ENCODE data around the gene NTM.
"Not testable (repeated sequence)": the region's sequence is repeated elsewhere in the genome, so short reads cannot be mapped to it uniquely, and the experiment has no call there.

NTM gene

GRCh38 chr11:132047167-132047566 lies 676.8 kb downstream of the NTM start:
- DNase-seq (ENCODE audit: low spot score) = no peak

DNA sequence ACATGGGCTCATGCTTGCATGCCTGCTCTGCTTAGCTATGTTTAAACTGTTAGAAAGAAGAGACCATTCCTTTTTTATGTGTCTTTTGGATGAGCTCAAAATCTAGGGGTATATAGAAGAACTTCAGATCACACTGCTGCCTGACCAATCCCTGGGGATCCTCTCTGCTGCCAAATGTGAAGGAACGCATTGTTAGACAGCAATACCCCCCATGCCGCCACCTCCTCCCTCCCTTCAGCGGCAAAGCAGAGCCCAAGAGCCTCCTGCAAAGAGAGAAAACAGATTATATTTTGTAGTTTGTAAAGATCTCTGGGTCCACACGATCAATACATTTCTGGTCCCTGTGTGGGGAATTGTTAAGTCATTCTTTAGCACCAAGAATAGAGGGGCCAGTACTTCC lies 677.6 kb downstream of the NTM start:
- DNase-seq (ENCODE audit: low spot score) = no peak

- DNase-seq (ENCODE audit: low spot score) = no peak
Observed at GRCh38 chr11:132049205-132049604, 678.8 kb downstream of the NTM start.

GRCh38 chr11:132050049-132050448 lies 679.6 kb downstream of the NTM start:
- no peak for DNase-seq (ENCODE audit: low spot score)

- no peak for DNase-seq (ENCODE audit: low spot score)
Observed at GRCh38 chr11:132050577-132051165, 680.3 kb downstream of the NTM start.

- DNase-seq (ENCODE audit: low spot score) = no peak
Observed at GRCh38 chr11:132051704-132052103, 681.3 kb downstream of the NTM start.

GRCh38 chr11:132052342-132052741 lies 681.9 kb downstream of the NTM start:
- no peak for DNase-seq (ENCODE audit: low spot score)

GRCh38 chr11:132052904-132053303 lies 682.5 kb downstream of the NTM start:
- no peak for DNase-seq (ENCODE audit: low spot score)

DNA sequence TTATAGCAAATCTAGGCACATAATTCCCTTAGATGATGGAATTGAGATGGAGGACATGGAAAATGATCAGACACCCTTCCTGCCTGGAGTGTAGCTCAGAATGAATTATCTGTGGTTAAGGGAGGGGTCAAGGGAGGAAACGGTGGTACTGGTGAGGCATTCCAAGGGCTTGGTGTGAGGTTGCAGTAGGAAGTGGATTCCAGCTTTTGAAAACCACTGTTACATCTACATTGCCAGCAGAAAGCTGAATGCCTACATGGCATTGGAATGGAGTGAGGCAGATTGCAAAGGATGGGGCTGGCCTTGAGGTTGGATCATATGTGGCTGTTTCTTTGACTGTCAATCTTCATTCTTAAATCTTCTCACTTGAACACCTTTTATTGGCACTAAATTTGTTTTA lies 684.4 kb downstream of the NTM start:
- no peak for DNase-seq (ENCODE audit: low spot score)

GRCh38 chr11:132055296-132055695 lies 684.9 kb downstream of the NTM start:
- DNase-seq (ENCODE audit: low spot score) = no peak

- no peak for DNase-seq (ENCODE audit: low spot score)
Observed at GRCh38 chr11:132056689-132057088, 686.3 kb downstream of the NTM start.

- no peak for DNase-seq (ENCODE audit: low spot score)
Observed at GRCh38 chr11:132057266-132057665, 686.9 kb downstream of the NTM start.

DNA sequence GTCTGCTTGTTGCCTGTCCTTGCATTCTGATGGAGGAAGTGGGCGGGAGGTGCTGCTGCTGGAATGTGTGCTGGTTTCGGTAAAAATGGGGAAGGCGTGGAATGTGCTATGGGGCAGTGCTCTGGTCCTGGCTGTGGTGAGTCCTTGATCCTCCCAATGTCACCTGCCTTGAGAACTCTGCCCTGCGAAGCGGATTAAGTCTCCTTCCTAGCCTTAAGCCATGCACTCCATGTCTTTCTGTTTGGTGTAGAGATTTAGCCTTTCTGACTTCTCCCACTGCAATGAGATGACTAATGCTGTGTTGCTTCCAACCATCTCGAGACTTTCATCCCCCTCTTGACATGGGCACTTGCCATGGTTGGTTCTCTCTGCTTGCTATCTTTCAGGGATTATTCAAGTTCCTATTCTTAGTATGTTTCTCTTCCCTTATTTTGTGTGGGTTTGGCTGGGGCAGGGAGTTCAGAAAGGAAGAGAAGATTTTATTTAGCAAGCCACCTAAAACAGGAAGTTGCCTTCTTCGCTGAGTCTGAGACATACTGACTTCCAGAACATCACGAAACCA lies 687.9 kb downstream of the NTM start:
- no peak for DNase-seq (ENCODE audit: low spot score)

GRCh38 chr11:132060567-132060966 lies 690.2 kb downstream of the NTM start:
- DNase-seq (ENCODE audit: low spot score) = no peak

- DNase-seq (ENCODE audit: low spot score) = no peak
Observed at GRCh38 chr11:132062031-132062430, 691.6 kb downstream of the NTM start.

DNA sequence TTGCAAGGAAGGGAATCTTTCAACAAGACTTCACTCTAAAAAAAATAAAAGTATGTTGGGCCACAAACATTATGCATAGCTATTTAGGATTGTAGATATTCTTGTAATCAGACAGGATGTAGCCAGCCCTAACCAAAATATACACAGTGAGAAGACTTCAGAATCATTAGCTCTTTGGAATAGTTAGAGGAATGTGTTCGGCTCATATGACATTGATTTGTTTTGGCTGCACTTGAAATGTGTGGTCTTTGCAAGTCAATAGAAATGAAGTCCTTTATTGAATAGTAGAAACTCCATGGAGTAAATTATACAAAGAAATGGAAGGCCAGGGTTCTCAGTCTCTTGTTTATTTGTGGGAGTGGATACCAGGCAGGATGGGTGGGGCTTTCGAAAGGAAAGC lies 692.1 kb downstream of the NTM start:
- DNase-seq (ENCODE audit: low spot score) = no peak

DNA sequence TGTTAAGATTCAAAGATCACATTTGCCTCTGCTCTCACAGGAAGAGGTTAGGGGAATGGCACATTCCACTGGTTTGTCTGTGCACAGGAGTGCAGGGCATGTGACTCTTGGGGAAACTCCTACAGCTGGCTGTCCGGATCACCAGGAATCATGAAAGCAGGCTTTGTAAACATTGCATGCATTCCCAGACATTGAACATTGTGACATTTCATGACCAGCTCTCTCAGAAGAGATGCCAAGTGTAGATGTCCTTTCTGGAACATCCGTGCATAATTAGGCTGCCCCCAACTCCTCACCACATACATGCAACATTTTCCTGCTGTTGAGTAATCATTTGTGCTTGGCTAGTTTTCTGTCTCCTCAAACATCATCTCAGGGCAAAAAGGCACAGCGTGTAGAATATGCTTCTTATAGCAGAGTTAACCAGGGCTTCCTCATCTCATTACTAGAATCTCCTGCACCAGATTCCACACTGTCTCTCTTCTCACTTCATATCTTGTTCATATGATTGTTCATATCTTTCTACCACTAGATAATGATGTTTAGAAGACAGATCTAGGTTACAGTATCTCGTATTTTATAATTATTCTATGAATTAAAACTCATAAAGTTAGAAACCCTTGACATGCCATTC lies 694.7 kb downstream of the NTM start:
- DNase-seq (ENCODE audit: low spot score) = no peak

- no peak for DNase-seq (ENCODE audit: low spot score)
Observed at GRCh38 chr11:132068556-132068955, 698.1 kb downstream of the NTM start.

DNA sequence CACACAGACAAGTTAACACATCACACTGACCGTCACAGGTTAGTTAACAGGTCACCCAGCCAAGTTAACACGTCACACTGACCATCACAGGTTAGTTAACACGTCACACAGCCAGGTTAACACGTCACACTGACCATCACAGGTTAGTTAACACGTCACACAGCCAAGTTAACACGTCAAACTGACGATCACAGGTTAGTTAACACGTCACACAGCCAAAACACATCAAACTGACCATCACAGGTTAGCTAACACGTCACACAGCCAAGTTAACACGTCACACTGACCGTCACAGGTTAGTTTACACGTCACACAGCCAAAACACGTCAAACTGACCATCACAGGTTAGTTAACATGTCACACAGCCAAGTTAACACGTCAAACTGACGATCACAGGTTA lies 699.2 kb downstream of the NTM start:
- DNase-seq (ENCODE audit: low spot score) = not testable (repeated sequence)

GRCh38 chr11:132070907-132071306 lies 700.5 kb downstream of the NTM start:
- not testable (repeated sequence) for DNase-seq (ENCODE audit: low spot score)

DNA sequence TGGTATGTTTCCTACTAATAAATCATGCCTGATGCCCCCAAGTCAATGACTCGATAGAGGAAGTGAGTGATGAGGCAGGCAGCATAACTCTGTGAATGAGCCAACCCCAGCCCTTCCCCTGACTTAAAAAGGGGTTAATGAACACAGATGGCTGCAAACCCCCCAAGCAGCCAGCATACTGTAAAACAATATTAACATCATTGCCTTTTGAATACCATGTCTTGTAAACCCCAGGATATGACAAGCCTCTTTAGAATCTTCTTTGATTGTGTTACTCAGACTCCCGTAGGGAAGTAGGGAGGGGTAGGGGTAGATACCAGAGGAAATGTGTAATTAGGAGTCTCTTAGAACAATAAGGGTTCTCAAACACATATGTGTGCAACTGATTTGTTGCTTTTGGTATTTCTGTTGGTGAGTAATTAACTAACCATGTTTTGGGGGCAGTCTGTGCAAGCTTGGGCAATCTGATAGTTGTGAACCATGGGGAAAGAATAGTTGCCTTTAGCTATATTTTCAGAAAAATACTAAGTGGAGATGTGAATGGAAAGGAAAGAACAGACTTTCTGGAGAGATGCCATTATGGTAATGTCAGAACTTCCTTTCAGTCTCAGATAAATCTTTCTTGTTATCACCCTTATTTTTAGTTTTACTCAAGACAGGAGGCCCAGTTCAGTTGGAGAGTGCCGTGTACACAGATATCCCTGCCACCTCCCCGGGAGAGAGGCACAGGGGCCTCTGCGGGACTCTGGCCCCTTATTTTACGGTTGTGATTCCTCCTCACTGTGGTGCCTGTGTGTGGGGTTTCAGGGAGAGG lies 701.8 kb downstream of the NTM start:
- DNase-seq (ENCODE audit: low spot score) = no peak

GRCh38 chr11:132072858-132073211 lies 702.4 kb downstream of the NTM start:
- DNase-seq (ENCODE audit: low spot score) = no peak

DNA sequence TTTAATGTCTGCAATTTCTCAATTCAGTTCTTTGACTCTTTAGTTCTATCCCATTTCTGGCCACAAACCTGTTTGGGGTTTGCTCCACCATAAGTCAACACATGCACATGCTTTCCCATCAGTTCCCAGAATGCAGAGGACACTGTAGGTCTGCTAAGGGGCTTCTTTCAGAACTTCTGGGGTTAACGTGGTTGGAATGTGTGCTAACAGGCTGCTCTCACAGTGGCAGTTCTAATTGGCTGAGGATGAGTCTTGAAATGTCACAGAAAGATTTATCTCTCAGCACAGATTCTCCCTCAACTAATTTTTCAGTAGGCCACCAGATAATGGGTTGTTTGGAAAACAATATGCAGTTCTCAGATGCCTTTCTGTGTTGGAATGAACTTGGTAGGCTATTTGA lies 703.4 kb downstream of the NTM start:
- no peak for DNase-seq (ENCODE audit: low spot score)
